GM11168 (cell line): ENCODE results near the gene NPPA.

Experiments
- in situ Hi-C: fragments of 300-500 bp; cut with MboI; formaldehyde crosslinking; loops from one replicate; pipeline ENCODE4 v1.12.0; 2022; ENCODE audit warnings: low sequenced_read_pairs; ENCODE audit not compliant: unreplicated experiment

Gene NPPA

GRCh38 chr1:11848373-11848700 lies 754 bp upstream of the NPPA start:
- in situ Hi-C loops, result loop anchor here (10.0 kb wide), 1 partner anchor 116 kb away; no protein-coding TSS in a partner anchor

GRCh38 chr1:11845641-11846335 lies 1.8 kb downstream of the NPPA start:
- in situ Hi-C loops, result loop anchor here (10.0 kb wide), 1 partner anchor 119 kb away; no protein-coding TSS in a partner anchor

GRCh38 chr1:11842154-11843041 lies 5.2 kb downstream of the NPPA start:
- in situ Hi-C loops, result loop anchor here (5.0 to 10.0 kb wide), 2 partner anchors 45 to 122 kb away; no protein-coding TSS in a partner anchor

- in situ Hi-C loops, result loop anchor here (5.0 to 10.0 kb wide), 2 partner anchors 46 to 123 kb away; no protein-coding TSS in a partner anchor
These were observed 6.1 kb downstream of the NPPA start for GRCh38 chr1:11841245-11842153.

DNA sequence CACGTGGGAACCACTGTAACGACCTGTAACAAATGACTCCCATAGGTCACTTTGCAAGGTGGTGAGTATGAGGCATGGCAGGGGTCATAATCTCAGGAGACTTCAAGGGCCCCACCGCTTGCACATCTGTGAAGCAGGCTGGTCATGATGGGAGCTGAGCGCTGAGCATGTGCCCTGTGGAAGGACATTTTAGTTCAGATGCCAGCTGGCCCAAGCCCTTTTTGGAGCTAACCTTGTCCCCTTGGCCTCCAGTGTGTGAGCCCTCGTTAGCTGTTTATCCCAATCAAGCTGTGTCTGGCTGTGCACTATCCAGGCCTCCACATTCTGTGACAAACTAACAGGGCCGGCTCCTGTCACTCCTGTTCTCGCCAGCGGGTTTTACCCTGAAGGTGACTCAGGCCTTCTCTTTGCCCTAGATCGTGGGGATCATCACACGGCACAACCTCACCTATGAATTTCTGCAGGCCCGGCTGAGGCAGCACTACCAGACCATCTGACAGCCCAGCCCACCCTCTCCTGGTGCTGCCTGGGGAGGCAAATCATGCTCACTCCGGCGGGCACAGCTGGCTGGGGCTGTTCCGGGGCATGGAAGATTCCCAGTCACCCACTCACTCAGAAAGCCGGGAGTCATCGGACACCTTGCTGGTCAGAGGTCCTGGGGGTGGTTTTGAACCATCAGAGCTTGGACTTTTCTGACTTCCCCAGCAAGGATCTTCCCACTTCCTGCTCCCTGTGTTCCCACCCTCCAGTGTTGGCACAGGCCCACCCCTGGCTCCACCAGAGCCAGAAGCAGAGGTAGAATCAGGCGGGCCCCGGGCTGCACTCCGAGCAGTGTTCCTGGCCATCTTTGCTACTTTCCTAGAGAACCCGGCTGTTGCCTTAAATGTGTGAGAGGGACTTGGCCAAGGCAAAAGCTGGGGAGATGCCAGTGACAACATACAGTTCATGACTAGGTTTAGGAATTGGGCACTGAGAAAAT lies 7.6 kb downstream of the NPPA start:
- in situ Hi-C loops, result loop anchor here (5.0 to 10.0 kb wide), 2 partner anchors 47 to 125 kb away; no protein-coding TSS in a partner anchor

GRCh38 chr1:11838349-11839272 lies 9.0 kb downstream of the NPPA start:
- in situ Hi-C loops, result no loop called here

GRCh38 chr1:11837767-11838348 lies 9.7 kb downstream of the NPPA start:
- in situ Hi-C loops, result no loop called here

DNA sequence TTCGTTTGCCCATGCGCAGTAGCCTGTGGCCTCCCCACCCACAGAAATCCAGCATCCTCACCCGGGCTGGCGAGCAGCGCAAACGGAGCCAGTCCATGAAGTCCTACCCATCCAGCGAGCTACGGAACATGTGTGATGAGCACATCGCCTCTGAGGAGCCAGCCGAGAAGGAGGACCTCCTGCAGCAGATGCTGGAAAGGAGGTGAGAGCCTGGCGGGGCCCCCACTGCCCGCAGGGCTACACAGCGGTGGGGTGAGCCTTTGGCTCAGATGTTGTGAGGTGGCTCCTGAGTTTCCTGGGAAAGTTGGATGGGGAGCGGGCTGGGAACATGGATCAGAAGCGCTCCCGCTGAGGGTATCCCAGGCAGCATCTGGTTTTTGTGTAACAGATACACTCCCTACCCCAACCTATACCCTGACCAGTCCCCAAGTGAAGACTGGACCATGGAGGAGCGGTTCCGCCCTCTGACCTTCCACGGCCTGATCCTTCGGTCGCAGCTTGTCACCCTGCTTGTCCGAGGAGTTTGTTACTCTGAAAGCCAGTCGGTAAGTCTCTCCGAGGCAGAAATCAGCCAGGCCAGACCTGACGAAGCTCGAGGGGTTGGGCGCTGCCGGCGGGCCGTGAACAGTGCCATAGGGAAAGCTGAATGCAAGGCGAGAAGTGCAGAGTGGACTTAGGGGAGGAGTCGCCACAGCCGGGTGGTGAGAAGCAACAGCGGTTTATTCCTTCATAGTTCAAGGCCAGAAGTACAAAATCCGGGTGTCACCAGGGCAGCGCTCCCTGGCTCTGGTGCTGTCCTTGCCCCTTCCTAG lies 10.4 kb downstream of the NPPA start:
- in situ Hi-C loops, result no loop called here

DNA sequence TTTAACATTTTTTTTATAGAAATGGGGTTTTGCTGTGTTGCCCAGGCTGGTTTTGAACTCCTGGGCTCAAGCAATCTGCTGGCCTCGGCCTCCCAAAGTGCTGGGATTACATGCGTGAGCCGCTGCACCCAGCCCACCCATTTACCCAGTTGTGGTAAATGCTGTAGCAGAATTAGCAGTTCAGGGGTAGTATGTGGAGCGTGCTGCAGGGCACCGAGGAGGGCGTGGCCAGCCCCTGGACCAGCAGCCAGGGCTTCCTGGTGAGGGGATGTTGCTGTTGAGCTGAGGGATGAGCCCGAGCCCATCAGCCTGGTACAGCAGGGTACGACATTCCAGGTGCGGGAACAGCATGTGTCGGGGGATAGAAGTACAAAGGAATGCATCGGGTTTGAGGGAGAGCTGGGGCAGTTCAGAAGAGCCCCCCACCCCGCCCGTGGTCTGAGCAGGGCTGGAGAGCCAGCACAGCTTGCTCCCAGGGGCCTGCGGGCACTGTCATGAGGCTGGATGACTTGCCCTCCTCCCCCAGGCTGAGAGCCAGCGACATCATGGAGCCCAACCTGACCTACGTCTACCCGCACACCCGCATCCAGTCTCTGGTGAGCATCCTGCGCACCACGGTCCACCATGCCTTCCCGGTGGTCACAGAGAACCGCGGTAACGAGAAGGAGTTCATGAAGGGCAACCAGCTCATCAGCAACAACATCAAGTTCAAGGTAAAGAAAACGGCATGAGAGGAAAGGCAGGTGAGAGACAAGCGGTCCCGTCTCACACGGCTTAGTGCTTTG lies 11.9 kb downstream of the NPPA start:
- in situ Hi-C loops, result no loop called here

GRCh38 chr1:11833900-11834299 lies 13.7 kb downstream of the NPPA start:
- in situ Hi-C loops, result no loop called here

GRCh38 chr1:11833497-11833896 lies 14.1 kb downstream of the NPPA start:
- in situ Hi-C loops, result no loop called here

DNA sequence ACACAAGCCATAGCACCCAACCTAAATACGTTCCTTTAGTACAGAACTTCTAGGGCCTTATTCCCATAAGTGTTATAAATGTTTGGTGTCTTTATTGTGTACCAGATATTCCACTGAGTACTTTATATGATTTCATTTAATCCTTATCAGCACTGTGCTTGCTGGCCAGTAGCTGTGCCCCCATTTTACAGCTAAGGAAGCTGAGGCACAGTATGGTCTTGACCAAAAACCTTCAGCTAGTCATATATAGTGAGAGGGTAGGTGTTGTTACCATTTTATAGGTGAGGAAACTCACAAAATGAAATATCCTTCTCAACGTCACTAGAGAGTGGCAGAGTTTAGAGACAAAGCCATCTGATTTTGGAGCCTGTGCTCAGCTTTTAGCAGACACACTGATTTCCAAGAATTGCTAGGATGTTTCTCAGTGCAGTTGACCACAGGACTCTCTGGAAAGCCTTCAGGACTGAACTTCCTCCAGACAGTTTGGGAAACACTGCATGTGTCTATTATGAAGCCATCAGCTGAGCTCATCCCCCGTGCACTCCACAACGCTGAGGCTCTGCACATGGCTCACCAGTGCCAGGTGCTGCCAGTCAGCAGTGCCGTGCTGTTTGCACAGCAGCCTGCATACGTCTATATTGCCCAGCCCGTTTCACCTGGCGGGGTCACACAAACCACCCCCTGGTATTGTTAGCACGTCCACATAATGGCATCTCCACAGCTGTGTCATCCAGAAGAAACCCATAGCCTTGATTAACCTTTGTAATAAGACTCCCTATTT lies 15.4 kb downstream of the NPPA start:
- in situ Hi-C loops, result no loop called here

- in situ Hi-C loops, result no loop called here
These were observed 19.1 kb downstream of the NPPA start for GRCh38 chr1:11828511-11828910.

DNA sequence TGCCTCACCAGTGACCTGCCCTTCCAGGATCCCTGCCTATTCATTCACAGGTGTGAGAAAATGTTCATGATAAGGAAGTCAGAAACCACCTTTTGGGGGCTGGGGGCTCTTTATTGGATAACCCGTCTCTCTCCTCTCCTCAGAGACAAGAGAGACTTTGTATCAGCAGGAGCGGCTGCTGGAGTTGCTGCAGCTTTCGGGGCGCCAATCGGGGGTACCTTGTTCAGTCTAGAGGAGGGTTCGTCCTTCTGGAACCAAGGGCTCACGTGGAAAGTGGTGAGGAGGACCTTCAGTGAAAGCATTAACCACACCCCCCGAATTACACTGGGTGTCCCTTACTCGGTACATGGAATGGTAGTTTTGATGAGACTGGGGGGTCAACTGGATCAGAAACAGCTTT lies 20.6 kb downstream of the NPPA start:
- in situ Hi-C loops, result no loop called here

DNA sequence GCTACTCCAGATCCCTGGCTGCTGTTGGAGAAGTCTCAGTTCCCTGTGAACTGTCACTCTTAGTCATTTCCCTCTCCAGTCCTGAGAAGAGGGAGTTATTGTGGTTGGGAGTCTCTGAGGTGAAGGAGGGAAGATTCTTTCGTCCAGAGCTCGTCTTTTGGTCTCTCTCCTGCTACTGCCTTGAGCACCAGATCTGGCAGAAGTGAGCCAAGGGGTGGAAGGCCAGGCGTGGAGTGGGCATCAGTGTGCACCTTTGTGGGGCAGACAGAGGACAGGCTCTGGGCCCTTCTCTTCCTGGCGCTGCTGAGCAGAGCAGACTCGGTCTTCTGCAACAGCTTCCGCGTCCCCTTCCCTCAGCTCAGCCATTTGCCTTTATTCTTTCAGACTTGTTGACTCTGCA lies 22.5 kb downstream of the NPPA start:
- in situ Hi-C loops, result no loop called here
